GM12878 (cell line): ENCODE results near the gene MYH9.

Experiments used
- ETV6 ChIP-seq, 2 experiments: fragments of 450-650 bp in 1 of 2; IDR thresholded peaks in 1 of 2; conservative IDR thresholded peaks in 1 of 2; 2 replicates each; pipeline ENCODE4 v1.6.1; 2014; ENCODE audit warnings: antibody characterized with exemption in 1 of 2, borderline replicate concordance in 1 of 2, low read depth in 1 of 2, mild to moderate bottlenecking in 1 of 2, moderate library complexity in 1 of 2
- EZH2 ChIP-seq: IDR thresholded peaks from 2 replicates; pipeline ENCODE4 v1.6.1; 2012; ENCODE audit warnings: low read depth, mild to moderate bottlenecking, control low read depth, inconsistent platforms, low read length, borderline replicate concordance; ENCODE audit not compliant: control insufficient read depth
- TF ChIP-seq, protein P1 (sequence below), 3 experiments: IDR thresholded peaks in 2 of 3; conservative IDR thresholded peaks in 1 of 3; 2 replicates each; pipeline ENCODE4 v1.5.1; 2011; ENCODE audit warnings: low read depth in 3 of 3, low read length in 3 of 3, mild to moderate bottlenecking in 3 of 3, control low read depth in 2 of 3, moderate library complexity in 2 of 3, inconsistent platforms in 1 of 3, mixed read lengths in 1 of 3; ENCODE audit not compliant: control insufficient read depth in 2 of 3, insufficient read depth in 1 of 3; ENCODE audit errors: extremely low read depth in 1 of 3
- TF ChIP-seq, protein P2 (sequence below): IDR thresholded peaks from 2 replicates; pipeline ENCODE4 v1.6.1; 2012; ENCODE audit warnings: low read depth, low read length, improper control_type of control experiment

DNA sequence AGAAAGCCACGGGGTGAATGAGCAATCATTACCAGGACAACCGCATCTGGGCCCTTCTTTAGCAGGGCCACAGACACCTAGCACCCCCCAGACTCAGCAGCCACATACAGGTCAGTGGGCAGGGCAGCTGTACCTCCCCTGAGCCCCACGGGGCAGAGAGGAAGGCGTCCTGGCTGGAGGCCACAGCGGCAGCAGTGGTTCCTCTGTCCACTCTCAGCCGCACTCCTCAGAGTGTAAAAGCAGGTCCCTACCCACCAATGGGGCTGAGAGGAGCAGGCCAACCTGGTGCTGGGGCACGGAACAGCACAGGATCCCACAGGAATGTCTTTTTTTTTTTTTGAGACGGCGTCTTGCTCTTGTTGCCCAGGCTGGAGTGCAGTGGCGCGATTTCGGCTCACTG lies 69.3 kb downstream of the MYH9 start:
- no peak for TF ChIP-seq EZH2
- TF ChIP-seq, protein P1, sequence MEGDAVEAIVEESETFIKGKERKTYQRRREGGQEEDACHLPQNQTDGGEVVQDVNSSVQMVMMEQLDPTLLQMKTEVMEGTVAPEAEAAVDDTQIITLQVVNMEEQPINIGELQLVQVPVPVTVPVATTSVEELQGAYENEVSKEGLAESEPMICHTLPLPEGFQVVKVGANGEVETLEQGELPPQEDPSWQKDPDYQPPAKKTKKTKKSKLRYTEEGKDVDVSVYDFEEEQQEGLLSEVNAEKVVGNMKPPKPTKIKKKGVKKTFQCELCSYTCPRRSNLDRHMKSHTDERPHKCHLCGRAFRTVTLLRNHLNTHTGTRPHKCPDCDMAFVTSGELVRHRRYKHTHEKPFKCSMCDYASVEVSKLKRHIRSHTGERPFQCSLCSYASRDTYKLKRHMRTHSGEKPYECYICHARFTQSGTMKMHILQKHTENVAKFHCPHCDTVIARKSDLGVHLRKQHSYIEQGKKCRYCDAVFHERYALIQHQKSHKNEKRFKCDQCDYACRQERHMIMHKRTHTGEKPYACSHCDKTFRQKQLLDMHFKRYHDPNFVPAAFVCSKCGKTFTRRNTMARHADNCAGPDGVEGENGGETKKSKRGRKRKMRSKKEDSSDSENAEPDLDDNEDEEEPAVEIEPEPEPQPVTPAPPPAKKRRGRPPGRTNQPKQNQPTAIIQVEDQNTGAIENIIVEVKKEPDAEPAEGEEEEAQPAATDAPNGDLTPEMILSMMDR (IDR thresholded peaks at IDR 0.05 in 2 of 3, conservative IDR thresholded peaks at IDR 0.05 in 1 of 3; ENCODE audit: control insufficient read depth in 2 of 3, extremely low read depth in 1 of 3, insufficient read depth in 1 of 3, low read depth in 3 of 3, low read length in 3 of 3): no peak
- TF ChIP-seq, protein P2, sequence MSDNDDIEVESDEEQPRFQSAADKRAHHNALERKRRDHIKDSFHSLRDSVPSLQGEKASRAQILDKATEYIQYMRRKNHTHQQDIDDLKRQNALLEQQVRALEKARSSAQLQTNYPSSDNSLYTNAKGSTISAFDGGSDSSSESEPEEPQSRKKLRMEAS: no peak
- TF ChIP-seq ETV6 (conservative IDR thresholded peaks at IDR 0.05 in 1 of 2, IDR thresholded peaks at IDR 0.05 in 1 of 2; ENCODE audit: borderline replicate concordance in 1 of 2, low read depth in 1 of 2): no peak
